ENCODE data around the gene TTC34. TPM values are rescaled to one million over a fixed set of nuclear protein-coding genes. Genes with fewer than 3 reads are reported as not detected.
A peak's percentile ranks its signal among the peaks of the same experiment; 100 is the strongest.

TTC34 gene
- total RNA-seq, 1 experiment from 2014 or later = 0.17 TPM

- DNase-seq (ENCODE audit: low spot score) = no peak
Measured at GRCh38 chr1:2591581-2592261, 209.8 kb downstream of the TTC34 start.

GRCh38 chr1:2591233-2591580 lies 210.3 kb downstream of the TTC34 start:
- no peak for DNase-seq (ENCODE audit: low spot score)
- in situ Hi-C loops (cut with HindIII; ENCODE audit: low sequenced_read_pairs) = no loop called here

More at GRCh38 chr1:2591581-2592261, 209.8 kb downstream of the TTC34 start:
- in situ Hi-C loops (cut with HindIII; ENCODE audit: low sequenced_read_pairs) = no loop called here

GRCh38 chr1:2590233-2591141 lies 211.0 kb downstream of the TTC34 start:
- in situ Hi-C loops (cut with HindIII; ENCODE audit: low sequenced_read_pairs) = no loop called here
- DNase-seq (ENCODE audit: low spot score) = no peak

GRCh38 chr1:2589431-2590232 lies 211.9 kb downstream of the TTC34 start:
- in situ Hi-C loops (cut with HindIII; ENCODE audit: low sequenced_read_pairs) = no loop called here
- no peak for DNase-seq (ENCODE audit: low spot score)

- in situ Hi-C loops (cut with HindIII; ENCODE audit: low sequenced_read_pairs) = no loop called here
- DNase-seq (ENCODE audit: low spot score) = no peak
Measured at GRCh38 chr1:2588661-2589430, 212.6 kb downstream of the TTC34 start.

GRCh38 chr1:2587860-2588571 lies 213.5 kb downstream of the TTC34 start:
- no peak for DNase-seq (ENCODE audit: low spot score)
- in situ Hi-C loops (cut with HindIII; ENCODE audit: low sequenced_read_pairs) = no loop called here

- in situ Hi-C loops (cut with HindIII; ENCODE audit: low sequenced_read_pairs) = no loop called here
- peak; percentile 12 for DNase-seq (ENCODE audit: low spot score)
Measured at GRCh38 chr1:2587071-2587859, 214.2 kb downstream of the TTC34 start.

GRCh38 chr1:2586154-2587070 lies 215.1 kb downstream of the TTC34 start, which contains the start of gene PRXL2B:
Gene PRXL2B (plus strand): TSS chr1:2586777. CDS start chr1:2586886, 109 bp downstream.
- in situ Hi-C loops (cut with HindIII; ENCODE audit: low sequenced_read_pairs) = no loop called here
- peak; percentile 99 for DNase-seq (ENCODE audit: low spot score)

Other genes starting within 250 kb of the TTC34 start
- 7.4 and 9.0 TPM in 2 replicates for gene TNFRSF14, start 245.3 kb downstream of the TTC34 start, total RNA-seq (2014; rRNA removed; shearing (Covaris generic))
- 26.9 and 31.7 TPM in 2 replicates for gene PRXL2B, start 214.9 kb downstream of the TTC34 start, total RNA-seq (2014; rRNA removed; shearing (Covaris generic))
- gene MMEL1, start 168.7 kb downstream of the TTC34 start, total RNA-seq (2014; rRNA removed; shearing (Covaris generic)) = 0.47 TPM in 1 of 2 replicates, not detected in the other
- gene ACTRT2, start 219.8 kb upstream of the TTC34 start, total RNA-seq (2014; rRNA removed; shearing (Covaris generic)) = not detected in 2 replicates